AG10803 (cell line): ENCODE results near the gene NDST3.

Experiments
- DNase-seq: peaks from one replicate; pipeline ENCODE4 v3.0.0; 2010; ENCODE audit warnings: low read depth
- H3K4me3 ChIP-seq: 2 replicates; pipeline ENCODE4 v1.5.1; 2011; ENCODE audit warnings: mild to moderate bottlenecking, low read length, control low read depth
- TF ChIP-seq, protein P1 (sequence below): conservative IDR thresholded peaks from 2 replicates; pipeline ENCODE4 v1.5.1; 2011; ENCODE audit warnings: mild to moderate bottlenecking, low read length, control low read depth, inconsistent platforms

Gene NDST3

DNA sequence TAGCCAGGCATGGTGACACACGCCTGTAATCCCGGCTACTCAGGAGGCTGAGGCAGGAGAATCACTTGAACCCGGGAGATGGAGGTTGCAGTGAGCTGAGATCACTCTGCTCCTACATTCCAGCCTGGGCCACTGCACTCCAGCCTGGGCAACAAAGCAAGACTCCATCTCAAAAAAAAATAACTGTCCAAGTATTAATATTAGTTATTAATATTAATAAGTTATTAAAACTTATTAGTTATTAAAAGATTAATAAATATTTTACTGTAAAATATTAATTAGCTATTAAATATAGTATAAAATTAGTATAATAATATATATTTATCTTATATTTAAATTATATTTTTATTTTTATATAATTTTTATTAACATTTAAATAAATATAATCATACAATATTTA lies 19.5 kb upstream of the NDST3 start:
- TF ChIP-seq, protein P1, sequence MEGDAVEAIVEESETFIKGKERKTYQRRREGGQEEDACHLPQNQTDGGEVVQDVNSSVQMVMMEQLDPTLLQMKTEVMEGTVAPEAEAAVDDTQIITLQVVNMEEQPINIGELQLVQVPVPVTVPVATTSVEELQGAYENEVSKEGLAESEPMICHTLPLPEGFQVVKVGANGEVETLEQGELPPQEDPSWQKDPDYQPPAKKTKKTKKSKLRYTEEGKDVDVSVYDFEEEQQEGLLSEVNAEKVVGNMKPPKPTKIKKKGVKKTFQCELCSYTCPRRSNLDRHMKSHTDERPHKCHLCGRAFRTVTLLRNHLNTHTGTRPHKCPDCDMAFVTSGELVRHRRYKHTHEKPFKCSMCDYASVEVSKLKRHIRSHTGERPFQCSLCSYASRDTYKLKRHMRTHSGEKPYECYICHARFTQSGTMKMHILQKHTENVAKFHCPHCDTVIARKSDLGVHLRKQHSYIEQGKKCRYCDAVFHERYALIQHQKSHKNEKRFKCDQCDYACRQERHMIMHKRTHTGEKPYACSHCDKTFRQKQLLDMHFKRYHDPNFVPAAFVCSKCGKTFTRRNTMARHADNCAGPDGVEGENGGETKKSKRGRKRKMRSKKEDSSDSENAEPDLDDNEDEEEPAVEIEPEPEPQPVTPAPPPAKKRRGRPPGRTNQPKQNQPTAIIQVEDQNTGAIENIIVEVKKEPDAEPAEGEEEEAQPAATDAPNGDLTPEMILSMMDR, result no peak
- no peak for DNase-seq
- no peak overlapping the region for H3K4me3 ChIP-seq

DNA sequence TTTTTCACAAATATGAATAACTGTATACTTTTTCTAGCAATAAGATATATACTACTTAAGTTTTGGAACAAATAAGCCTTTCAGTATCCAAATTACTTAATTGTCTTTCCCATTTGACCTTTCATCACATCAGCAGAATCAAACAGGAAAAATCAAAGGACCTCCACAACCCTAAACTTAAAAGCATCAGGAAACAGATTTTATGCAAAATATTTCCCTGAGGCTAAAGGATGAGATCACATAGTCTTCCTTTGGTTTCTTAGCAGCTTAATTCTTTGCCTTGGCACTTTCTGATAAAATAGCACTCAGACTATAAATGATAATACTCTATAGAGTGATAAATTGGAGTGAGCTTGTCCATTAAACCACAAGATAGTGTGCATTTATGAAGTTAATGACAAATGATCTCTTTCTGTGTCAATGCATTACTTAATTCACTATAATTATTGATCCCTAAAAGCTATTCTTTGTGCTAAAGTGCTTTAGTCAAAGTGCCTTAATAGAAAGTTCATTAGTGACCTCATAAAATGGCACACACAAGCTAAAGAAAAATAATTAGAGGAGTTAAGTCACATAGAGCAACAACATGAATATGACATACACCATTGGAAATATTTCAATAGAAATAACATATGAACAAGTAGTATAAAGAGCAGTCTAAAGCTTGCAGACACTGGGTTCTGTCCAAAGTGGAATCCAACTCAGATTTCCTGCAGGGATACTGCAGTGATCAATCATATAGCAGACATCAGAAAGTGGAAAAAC lies 15.7 kb upstream of the NDST3 start:
- TF ChIP-seq, protein P1, result no peak
- no peak overlapping the region for H3K4me3 ChIP-seq
- no peak for DNase-seq

DNA sequence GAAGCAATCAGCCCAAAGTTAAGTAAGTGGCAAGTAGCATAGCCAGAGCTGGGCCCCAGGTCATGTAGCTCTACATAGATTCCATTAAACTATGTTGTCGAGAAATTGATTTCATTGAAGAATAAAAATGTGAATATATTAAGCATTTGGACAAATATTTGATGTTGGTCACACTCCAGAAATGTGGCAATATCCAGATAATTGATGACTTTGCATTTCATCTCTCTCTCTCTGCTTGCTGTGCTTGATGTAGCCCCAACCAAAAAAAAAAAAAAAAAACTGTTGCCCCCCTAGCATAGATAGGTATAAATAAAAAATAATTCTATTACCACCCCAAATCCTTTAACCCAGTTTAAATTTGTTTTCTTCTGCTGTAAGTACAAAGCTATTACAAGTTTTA lies 7.5 kb upstream of the NDST3 start:
- TF ChIP-seq, protein P1, result no peak
- no peak overlapping the region for H3K4me3 ChIP-seq
- DNase-seq, result no peak

DNA sequence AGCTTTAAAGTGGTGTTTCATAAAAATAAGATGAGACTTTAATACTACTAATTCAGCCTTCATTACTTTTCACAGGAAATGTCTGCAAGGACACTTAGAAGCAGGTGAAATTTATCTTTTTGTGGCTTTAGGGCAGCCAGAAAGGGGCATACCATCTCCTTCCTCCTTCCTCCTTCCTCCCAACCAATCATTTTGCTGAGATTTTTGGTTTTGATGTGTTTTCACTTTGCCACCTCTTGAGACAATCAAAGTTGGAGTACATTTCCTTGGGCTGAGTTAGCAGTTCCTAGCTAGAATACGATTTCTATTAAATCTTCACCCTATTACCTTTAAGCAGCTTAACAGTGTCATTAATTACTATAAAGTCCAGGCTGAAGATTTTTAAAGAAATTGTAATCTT lies 5.1 kb upstream of the NDST3 start:
- TF ChIP-seq, protein P1, result no peak
- H3K4me3 ChIP-seq, result no peak overlapping the region
- no peak for DNase-seq

DNA sequence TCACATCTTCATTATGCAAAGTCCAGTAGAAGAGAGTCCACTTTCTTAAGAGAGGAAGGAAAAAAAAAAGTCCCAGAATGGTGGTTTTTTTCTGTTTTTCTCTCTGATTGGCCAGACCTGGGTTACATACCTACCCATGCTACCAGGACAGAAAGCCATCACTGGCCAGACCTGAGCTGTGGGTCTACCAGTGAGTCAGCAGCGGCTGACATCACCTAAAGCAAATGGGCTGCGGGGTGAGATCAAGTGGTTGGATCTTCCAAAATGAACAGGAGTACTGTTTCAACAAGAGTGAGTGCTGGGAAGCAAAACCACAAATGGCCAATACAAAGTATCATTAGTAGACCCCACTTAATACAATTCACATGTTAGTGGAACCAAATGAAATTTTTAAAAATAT lies 1.6 kb upstream of the NDST3 start:
- H3K4me3 ChIP-seq, result no peak overlapping the region
- DNase-seq, result no peak
- TF ChIP-seq, protein P1, result no peak

DNA sequence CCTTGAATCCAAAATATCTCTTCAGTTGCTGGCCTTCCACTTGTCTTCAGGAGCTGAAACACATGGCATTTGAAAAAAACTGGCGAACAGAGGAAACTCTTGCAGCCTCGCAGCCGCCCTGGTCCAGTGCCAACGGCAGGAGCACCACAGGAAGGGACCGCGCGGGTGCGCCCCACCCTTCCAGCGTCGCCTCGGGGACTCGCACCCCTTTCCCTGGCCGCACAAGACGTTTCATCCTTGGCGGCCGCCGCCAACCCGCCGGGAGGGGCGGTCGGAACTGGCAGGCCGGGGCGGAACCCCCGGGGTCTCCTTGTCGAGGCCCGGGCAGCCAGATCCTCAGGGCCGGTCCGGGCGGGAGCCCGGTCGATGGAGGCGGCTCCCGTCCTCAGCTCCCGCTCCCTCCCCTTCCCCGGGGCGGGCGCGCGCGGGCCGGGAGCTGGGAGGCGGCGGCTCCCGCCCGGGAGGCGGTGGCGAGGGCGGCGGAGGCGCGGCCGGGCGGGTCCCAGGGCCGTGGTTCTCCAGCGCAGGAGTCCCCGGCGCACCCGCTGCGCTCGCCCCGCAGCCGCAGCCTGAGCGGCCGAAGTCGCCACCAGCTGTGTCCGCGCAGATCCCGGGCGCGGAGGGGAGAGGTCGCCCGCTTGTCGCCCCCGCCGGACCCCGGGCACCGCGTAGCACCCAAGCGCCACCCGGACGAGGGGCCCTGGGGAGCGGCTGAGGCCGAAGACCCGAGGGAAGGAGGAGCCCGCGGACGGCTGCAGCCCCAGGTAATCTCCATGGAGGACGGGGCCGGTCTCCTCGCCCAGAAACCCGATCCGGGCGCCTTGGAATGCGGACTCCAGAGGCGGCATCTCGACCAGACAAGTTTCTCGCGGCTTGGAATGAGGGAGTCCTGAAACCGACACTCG lies 886 bp upstream of the NDST3 start:
- peak overlapping the region; percentile 44 for H3K4me3 ChIP-seq
- DNase-seq, result peak; percentile 25
- TF ChIP-seq, protein P1, result no peak
